HG02852 (cell line): ENCODE measurements around the gene SUFU.
A peak's percentile ranks its signal among the peaks of the same experiment; 100 is the strongest.

Experiments
- ATAC-seq: cut with Tn5 transposase; IDR thresholded peaks from one replicate; pipeline ENCODE4 v1.9.1; 2021; ENCODE audit warnings: mild to moderate bottlenecking, moderate library complexity; ENCODE audit not compliant: unreplicated experiment

The SUFU gene

GRCh38 chr10:102615361-102615760 is 111.6 kb downstream of the SUFU start:
- no peak for ATAC-seq

GRCh38 chr10:102616066-102616770 is 112.4 kb downstream of the SUFU start:
- ATAC-seq, result peak; percentile 83

GRCh38 chr10:102617041-102617440 is 113.3 kb downstream of the SUFU start:
- no peak for ATAC-seq

- no peak for ATAC-seq
These were observed 114.0 kb downstream of the SUFU start for GRCh38 chr10:102617816-102618215.

- no peak for ATAC-seq
These were observed 115.7 kb downstream of the SUFU start for GRCh38 chr10:102619281-102619981.

- ATAC-seq, result no peak
These were observed 116.4 kb downstream of the SUFU start for GRCh38 chr10:102620138-102620590.

- no peak for ATAC-seq
These were observed 117.0 kb downstream of the SUFU start for GRCh38 chr10:102620591-102621442.

GRCh38 chr10:102621443-102622325 is 117.9 kb downstream of the SUFU start:
- ATAC-seq, result no peak

- no peak for ATAC-seq
These were observed 120.3 kb downstream of the SUFU start for GRCh38 chr10:102624094-102624493.

- no peak for ATAC-seq
These were observed 121.2 kb downstream of the SUFU start for GRCh38 chr10:102624751-102625645.

- ATAC-seq, result no peak
These were observed 122.4 kb downstream of the SUFU start for GRCh38 chr10:102626026-102626685.

- ATAC-seq, result no peak
These were observed 123.5 kb downstream of the SUFU start for GRCh38 chr10:102627291-102627735.

- ATAC-seq, result no peak
These were observed 124.0 kb downstream of the SUFU start for GRCh38 chr10:102627736-102628293.

- no peak for ATAC-seq
These were observed 124.7 kb downstream of the SUFU start for GRCh38 chr10:102628451-102628911.

- ATAC-seq, result no peak
These were observed 126.2 kb downstream of the SUFU start for GRCh38 chr10:102629661-102630614.

- no peak for ATAC-seq
These were observed 126.9 kb downstream of the SUFU start for GRCh38 chr10:102630663-102631062.
